ENCODE results near the gene ADSS2. TPM values are rescaled to one million over a fixed set of nuclear protein-coding genes. Genes with fewer than 3 reads are reported as not detected.
"Not testable (repeated sequence)": the region's sequence is repeated elsewhere in the genome, so short reads cannot be mapped to it uniquely, and the experiment has no call there.

Gene ADSS2
- polyA plus RNA-seq, 1 of the 3 experiments (the other 2 are of a cell fraction): 30.7 TPM

DNA sequence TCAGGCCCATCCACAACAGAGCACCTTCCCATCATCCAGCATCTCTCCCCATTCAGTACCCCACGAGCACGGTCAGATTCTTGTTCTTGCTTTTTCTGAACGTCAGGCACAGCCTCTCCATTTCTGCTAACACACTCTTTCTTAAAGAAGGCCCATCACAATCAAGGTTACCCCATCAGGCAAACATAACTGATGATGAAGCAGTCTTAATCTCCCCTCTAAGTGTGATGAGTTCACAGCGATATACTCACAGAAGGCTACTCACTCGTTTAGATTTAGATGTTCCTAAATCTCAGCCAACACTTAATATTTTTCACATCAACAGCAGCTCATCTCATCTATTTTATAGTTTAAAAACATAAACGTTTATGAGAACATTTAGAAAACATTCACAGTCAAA, 75.6 kb downstream of the ADSS2 start:
- Histone ChIP-seq H3K27ac (ENCODE audit: low read depth in 2 of 2, low read length in 1 of 2) (no peak overlapping the region), H3K36me3 (replicated peaks in 1 of 2; ENCODE audit: control insufficient read depth in 1 of 2, insufficient read depth in 2 of 2, low read length in 1 of 2) (no peaks in the 10 kb centered on the region), H2AFZ (ENCODE audit: low read depth) (no peak overlapping the region), H3F3A (replicated peaks; ENCODE audit: insufficient read depth) (no peaks in the 10 kb centered on the region), H3K4me1 (ENCODE audit: control insufficient read depth in 1 of 2, insufficient read depth in 2 of 2, low read depth in 1 of 2, low read length in 1 of 2) (no peaks in the 10 kb centered on the region), H3K4me3 (ENCODE audit: low read depth in 2 of 2, low read length in 1 of 2) (no peak overlapping the region), H3K9me3 (no peaks in the 10 kb centered on the region), H3K9me2 (no peaks in the 10 kb centered on the region), H3K27me3 (ENCODE audit: insufficient read depth) (no peaks in the 10 kb centered on the region), H3K4me2 (no peak overlapping the region), H4K20me1 (ENCODE audit: insufficient read depth) (no peaks in the 10 kb centered on the region), H3K79me2 (ENCODE audit: insufficient read depth) (no peaks in the 10 kb centered on the region), H3K9ac (no peak overlapping the region)
- no peak for TF ChIP-seq USF1 (IDR thresholded peaks at IDR 0.05; ENCODE audit: borderline replicate concordance, low read depth)
- TF ChIP-seq, protein P1, sequence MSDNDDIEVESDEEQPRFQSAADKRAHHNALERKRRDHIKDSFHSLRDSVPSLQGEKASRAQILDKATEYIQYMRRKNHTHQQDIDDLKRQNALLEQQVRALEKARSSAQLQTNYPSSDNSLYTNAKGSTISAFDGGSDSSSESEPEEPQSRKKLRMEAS (IDR thresholded peaks at IDR 0.05; ENCODE audit: low read depth): no peak
- CTCF ChIA-PET: interaction anchor here (1.6 kb wide), 1 partner anchor 1032 kb away, joined by 3 read pairs; no protein-coding TSS in a partner anchor
- WGBS (ENCODE audit: low lambda C conversion rate): 79% methylated on average over 6 of the region's 6 CpGs
- POLR2A ChIA-PET: no interaction called here
- no peak for DNase-seq

GRCh38 chr1:244375051-244375450, 76.7 kb downstream of the ADSS2 start:
- 85% methylated on average over 7 of the region's 7 CpGs for WGBS (ENCODE audit: low lambda C conversion rate)
- POLR2A ChIA-PET: no interaction called here
- Histone ChIP-seq H3K9me3 (no peaks in the 10 kb centered on the region), H3K27me3 (ENCODE audit: insufficient read depth) (no peaks in the 10 kb centered on the region), H3K4me3 (ENCODE audit: low read depth in 2 of 2, low read length in 1 of 2) (no peak overlapping the region), H3K79me2 (ENCODE audit: insufficient read depth) (no peaks in the 10 kb centered on the region), H3K4me1 (ENCODE audit: control insufficient read depth in 1 of 2, insufficient read depth in 2 of 2, low read depth in 1 of 2, low read length in 1 of 2) (no peaks in the 10 kb centered on the region), H2AFZ (ENCODE audit: low read depth) (no peak overlapping the region), H3K9ac (no peak overlapping the region), H3F3A (replicated peaks; ENCODE audit: insufficient read depth) (no peaks in the 10 kb centered on the region), H4K20me1 (ENCODE audit: insufficient read depth) (no peaks in the 10 kb centered on the region), H3K9me2 (no peaks in the 10 kb centered on the region), H3K27ac (ENCODE audit: low read depth in 2 of 2, low read length in 1 of 2) (no peak overlapping the region), H3K36me3 (replicated peaks in 1 of 2; ENCODE audit: control insufficient read depth in 1 of 2, insufficient read depth in 2 of 2, low read length in 1 of 2) (no peaks in the 10 kb centered on the region), H3K4me2 (no peak overlapping the region)
- TF ChIP-seq RXRA (IDR thresholded peaks at IDR 0.05; ENCODE audit: borderline replicate concordance, low read depth): no peak
- no peak for TF ChIP-seq ELF1 (IDR thresholded peaks at IDR 0.05)
- no peak for TF ChIP-seq RAD21 (IDR thresholded peaks at IDR 0.05; ENCODE audit: low read length)
- no peak for TF ChIP-seq FOSL2 (IDR thresholded peaks at IDR 0.05; ENCODE audit: borderline replicate concordance, low read depth)
- no peak for TF ChIP-seq TEAD4 (IDR thresholded peaks at IDR 0.05; ENCODE audit: borderline replicate concordance, insufficient read depth)
- DNase-seq: no peak
- CTCF ChIA-PET: no interaction called here

- H3K36me3 ChIP-seq (replicated peaks in 1 of 2; ENCODE audit: control insufficient read depth in 1 of 2, insufficient read depth in 2 of 2, low read length in 1 of 2); H3K9me3 ChIP-seq; H3K27ac ChIP-seq (ENCODE audit: low read depth in 2 of 2, low read length in 1 of 2); H2AFZ ChIP-seq (ENCODE audit: low read depth); H4K20me1 ChIP-seq (ENCODE audit: insufficient read depth); H3K9me2 ChIP-seq; H3K4me1 ChIP-seq (ENCODE audit: control insufficient read depth in 1 of 2, insufficient read depth in 2 of 2, low read depth in 1 of 2, low read length in 1 of 2); DNase-seq; CTCF ChIA-PET; H3K79me2 ChIP-seq (ENCODE audit: insufficient read depth); POLR2A ChIA-PET; H3K4me3 ChIP-seq (ENCODE audit: low read depth in 2 of 2, low read length in 1 of 2); H3K27me3 ChIP-seq (ENCODE audit: insufficient read depth); H3K4me2 ChIP-seq; H3F3A ChIP-seq (replicated peaks; ENCODE audit: insufficient read depth); H3K9ac ChIP-seq: not testable (repeated sequence)
- WGBS (ENCODE audit: low lambda C conversion rate): 92% methylated on average over 6 of the region's 6 CpGs
These were observed 77.2 kb downstream of the ADSS2 start for GRCh38 chr1:244374484-244374883.
